AG04450 (cell line): ENCODE results near the gene OSBP2. TPM values are rescaled to one million over a fixed set of nuclear protein-coding genes. Genes with fewer than 3 reads are reported as not detected.

Experiments
- CTCF ChIA-PET: fragments of 300-600, 350-600 bp; formaldehyde crosslinking; extraction: SDS; loops from one replicate; lab custom pipeline; 2022; ENCODE audit warnings: antibody characterized with exemption, inconsistent platforms; lab: Charles Lee
- POLR2A ChIA-PET: fragments of 350-600 bp; formaldehyde crosslinking; extraction: SDS; loops from one replicate; lab custom pipeline; 2021; ENCODE audit warnings: antibody characterized with exemption, inconsistent platforms; lab: Yijun Ruan, JAX
- DNase-seq: peaks from one replicate; pipeline ENCODE4 v3.0.0-alpha.2; 2011; ENCODE audit warnings: low read depth, low spot score
- H3K27ac ChIP-seq: one replicate; pipeline ENCODE4 v1.5.1; 2012; ENCODE audit warnings: low read depth, low read length, control low read depth
- H3K27me3 ChIP-seq: one replicate; pipeline ENCODE4 v1.6.0; 2012; ENCODE audit warnings: low read length; ENCODE audit not compliant: control insufficient read depth, insufficient read depth
- H3K4me3 ChIP-seq: 2 replicates; pipeline ENCODE4 v1.5.1; 2011; ENCODE audit warnings: mild to moderate bottlenecking, low read depth, low read length, control low read depth
- H3K9me3 ChIP-seq: 2 replicates; pipeline ENCODE4 v1.5.1; 2012; ENCODE audit warnings: low read length; ENCODE audit not compliant: control insufficient read depth, insufficient read depth
- polyA plus RNA-seq: library from polyadenylated mRNA; depleted of rRNA; stranded (reverse); fragments of >200 nt; gene quantifications from 2 replicates; pipeline ENCODE4 v1.2.3, GENCODE V29; 2011
- TF ChIP-seq, protein P1 (sequence below): IDR thresholded peaks from 2 replicates; pipeline ENCODE4 v1.5.1; 2011; ENCODE audit warnings: low read depth, low read length, control low read depth, inconsistent platforms

OSBP2 gene
- polyA plus RNA-seq, 1 experiment = 1.8 TPM

- H3K27ac ChIP-seq = no peak overlapping the region
- POLR2A ChIA-PET = no interaction called here
- CTCF ChIA-PET = interaction anchor here (0.8 kb wide), 1 partner anchor 11 kb away, joined by 4 read pairs; no protein-coding TSS in a partner anchor
Measured at GRCh38 chr22:30880847-30881246, 186.2 kb downstream of the OSBP2 start.

GRCh38 chr22:30881361-30882183, 186.9 kb downstream of the OSBP2 start:
- no peak for DNase-seq
- Histone ChIP-seq H3K4me3 (no peak overlapping the region), H3K27ac (no peak overlapping the region), H3K9me3 (no peaks in the 10 kb centered on the region), H3K27me3 (peaks cover 10% of the 10 kb centered on the region)
- TF ChIP-seq, protein P1, sequence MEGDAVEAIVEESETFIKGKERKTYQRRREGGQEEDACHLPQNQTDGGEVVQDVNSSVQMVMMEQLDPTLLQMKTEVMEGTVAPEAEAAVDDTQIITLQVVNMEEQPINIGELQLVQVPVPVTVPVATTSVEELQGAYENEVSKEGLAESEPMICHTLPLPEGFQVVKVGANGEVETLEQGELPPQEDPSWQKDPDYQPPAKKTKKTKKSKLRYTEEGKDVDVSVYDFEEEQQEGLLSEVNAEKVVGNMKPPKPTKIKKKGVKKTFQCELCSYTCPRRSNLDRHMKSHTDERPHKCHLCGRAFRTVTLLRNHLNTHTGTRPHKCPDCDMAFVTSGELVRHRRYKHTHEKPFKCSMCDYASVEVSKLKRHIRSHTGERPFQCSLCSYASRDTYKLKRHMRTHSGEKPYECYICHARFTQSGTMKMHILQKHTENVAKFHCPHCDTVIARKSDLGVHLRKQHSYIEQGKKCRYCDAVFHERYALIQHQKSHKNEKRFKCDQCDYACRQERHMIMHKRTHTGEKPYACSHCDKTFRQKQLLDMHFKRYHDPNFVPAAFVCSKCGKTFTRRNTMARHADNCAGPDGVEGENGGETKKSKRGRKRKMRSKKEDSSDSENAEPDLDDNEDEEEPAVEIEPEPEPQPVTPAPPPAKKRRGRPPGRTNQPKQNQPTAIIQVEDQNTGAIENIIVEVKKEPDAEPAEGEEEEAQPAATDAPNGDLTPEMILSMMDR = no peak
- ChIA-PET POLR2A (no interaction called here), CTCF (interaction anchor here (0.8 kb wide), 1 partner anchor 10 kb away, joined by 4 read pairs; no protein-coding TSS in a partner anchor)

More at GRCh38 chr22:30880847-30881246, 186.2 kb downstream of the OSBP2 start:
- no peak overlapping the region for H3K4me3 ChIP-seq
- TF ChIP-seq, protein P1 = no peak
- H3K27me3 ChIP-seq = peaks cover 10% of the 10 kb centered on the region
- H3K9me3 ChIP-seq = no peaks in the 10 kb centered on the region
- no peak for DNase-seq

- ChIA-PET POLR2A (no interaction called here), CTCF (no interaction called here)
- TF ChIP-seq, protein P1 = no peak
- Histone ChIP-seq H3K27me3 (peaks cover 10% of the 10 kb centered on the region), H3K9me3 (no peaks in the 10 kb centered on the region), H3K4me3 (no peak overlapping the region), H3K27ac (no peak overlapping the region)
- no peak for DNase-seq
Measured at GRCh38 chr22:30882184-30882717, 187.6 kb downstream of the OSBP2 start.

- TF ChIP-seq, protein P1 = no peak
- DNase-seq = no peak
- H3K4me3 ChIP-seq = no peak overlapping the region
- ChIA-PET POLR2A (no interaction called here), CTCF (interaction anchor here (0.6 kb wide), 1 partner anchor 373 kb away, joined by 13 read pairs; no protein-coding TSS in a partner anchor)
- H3K9me3 ChIP-seq = no peaks in the 10 kb centered on the region; the same call in 1 of the 2 replicates
- H3K27me3 ChIP-seq = peaks cover 10% of the 10 kb centered on the region
- H3K27ac ChIP-seq = no peak overlapping the region
Measured at GRCh38 chr22:30882974-30883533, 188.4 kb downstream of the OSBP2 start.
